Measurements from ENCODE around the gene ELOVL1. TPM values are rescaled to one million over a fixed set of nuclear protein-coding genes. Genes with fewer than 3 reads are reported as not detected.

ELOVL1 gene
- total and polyA plus RNA-seq, 4 donors: 12.8 to 50.3 (median 35.3) TPM

DNA sequence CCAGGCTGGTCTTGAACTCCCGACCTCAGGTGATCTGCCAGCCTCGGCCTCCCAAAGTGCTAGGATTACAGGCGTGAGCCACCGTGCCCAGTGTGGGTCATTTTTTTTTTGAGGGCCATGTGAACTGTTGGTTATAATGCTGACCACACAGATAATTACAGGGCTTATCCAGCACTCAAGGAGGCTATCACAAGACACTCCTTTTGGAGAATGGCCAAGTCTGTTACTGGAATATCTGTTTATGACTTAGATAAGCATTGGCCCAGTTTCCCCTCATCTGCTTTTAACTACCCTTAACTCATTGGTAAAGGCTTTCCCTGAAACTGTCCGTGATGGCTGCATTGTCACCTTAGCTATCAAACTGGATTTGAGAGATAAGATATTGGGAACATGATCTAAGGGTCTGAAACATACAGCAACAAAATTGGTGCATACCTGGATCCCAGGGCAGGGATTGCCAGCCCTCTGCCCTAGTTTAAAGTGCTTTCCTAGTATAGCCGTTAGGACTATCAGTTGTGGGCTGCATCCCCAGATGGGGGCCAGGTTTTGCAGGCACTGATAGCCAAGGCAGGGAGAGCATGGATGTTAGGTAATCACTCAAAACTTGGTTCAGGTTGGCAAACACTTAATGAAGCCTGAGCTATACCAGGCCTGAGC lies 37.5 kb upstream of the ELOVL1 start:
- WGBS: 79% methylated on average over 6 of the region's 6 CpGs
- DNase-seq (ENCODE audit: low spot score): no peak
- peaks cover 6 to 44% (median 16%) of the 10 kb centered on the region in 4 donors for H3K36me3 ChIP-seq (ENCODE audit: control insufficient read depth in 4 of 4, insufficient read depth in 3 of 4, low read depth in 1 of 4, low read length in 3 of 4)

DNA sequence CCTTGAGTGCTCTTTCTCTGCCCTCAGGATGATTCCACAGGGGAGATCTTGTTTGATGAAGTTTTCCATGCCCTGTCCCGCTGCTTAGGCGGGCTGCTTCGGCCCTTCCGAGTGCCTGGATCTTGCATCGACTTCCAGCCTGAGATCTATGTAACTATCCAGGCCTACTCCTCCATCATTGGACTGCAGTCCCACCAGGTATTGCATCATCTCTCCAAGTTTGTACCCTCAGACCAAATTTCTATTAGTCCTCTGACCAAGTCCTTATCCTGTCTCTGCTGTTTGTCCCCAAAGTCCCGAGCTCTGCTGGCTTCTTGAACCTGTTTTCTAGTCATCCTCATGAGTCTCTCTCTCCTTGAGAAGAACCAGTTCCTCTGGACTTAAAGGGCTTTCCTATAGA lies 36.5 kb upstream of the ELOVL1 start:
- H3K27me3 ChIP-seq (ENCODE audit: control insufficient read depth in 4 of 4, insufficient read depth in 4 of 4, low read length in 3 of 4): no peaks in the 10 kb centered on the region
- H3K9ac ChIP-seq (ENCODE audit: low read depth in 1 of 2, low read length in 2 of 2): no peak overlapping the region
- H3K4me3 ChIP-seq (ENCODE audit: low read depth in 1 of 3, low read length in 3 of 3): no peak overlapping the region
- 97% methylated on average over 6 of the region's 6 CpGs for WGBS
- peaks cover 6 to 42% (median 16%) of the 10 kb centered on the region in 4 donors for H3K36me3 ChIP-seq (ENCODE audit: control insufficient read depth in 4 of 4, insufficient read depth in 3 of 4, low read depth in 1 of 4, low read length in 3 of 4)
- no peak for TF ChIP-seq RAD21 (IDR thresholded peaks at IDR 0.05)
- no peaks in the 10 kb centered on the region for H3K9me3 ChIP-seq (ENCODE audit: control insufficient read depth in 4 of 4, low read length in 3 of 4)
- no peaks in the 10 kb centered on the region for H3K4me1 ChIP-seq (ENCODE audit: control insufficient read depth in 4 of 4, insufficient read depth in 4 of 4, low read length in 3 of 4)
- no peak for DNase-seq (ENCODE audit: low spot score)
- H3K27ac ChIP-seq (ENCODE audit: low read depth in 1 of 2, low read length in 2 of 2): no peak overlapping the region

More for the DNA sequence above, 37.5 kb upstream of the ELOVL1 start:
- Histone ChIP-seq H3K27me3 (ENCODE audit: control insufficient read depth in 4 of 4, insufficient read depth in 4 of 4, low read length in 3 of 4) (no peaks in the 10 kb centered on the region), H3K9ac (ENCODE audit: low read depth in 1 of 2, low read length in 2 of 2) (no peak overlapping the region), H3K27ac (ENCODE audit: low read depth in 1 of 2, low read length in 2 of 2) (no peak overlapping the region), H3K9me3 (ENCODE audit: control insufficient read depth in 4 of 4, low read length in 3 of 4) (no peaks in the 10 kb centered on the region), H3K4me3 (ENCODE audit: low read depth in 1 of 3, low read length in 3 of 3) (no peak overlapping the region), H3K4me1 (ENCODE audit: control insufficient read depth in 4 of 4, insufficient read depth in 4 of 4, low read length in 3 of 4) (no peaks in the 10 kb centered on the region)
- TF ChIP-seq NR2F2 (IDR thresholded peaks at IDR 0.05) (no peak), FOXA1 (IDR thresholded peaks at IDR 0.05) (no peak), EGR1 (IDR thresholded peaks at IDR 0.05; ENCODE audit: low read depth in 2 of 2) (no peak), HNF4A (conservative IDR thresholded peaks at IDR 0.05) (no peak)
- TF ChIP-seq, protein P1, sequence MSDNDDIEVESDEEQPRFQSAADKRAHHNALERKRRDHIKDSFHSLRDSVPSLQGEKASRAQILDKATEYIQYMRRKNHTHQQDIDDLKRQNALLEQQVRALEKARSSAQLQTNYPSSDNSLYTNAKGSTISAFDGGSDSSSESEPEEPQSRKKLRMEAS (IDR thresholded peaks at IDR 0.05): no peak

DNA sequence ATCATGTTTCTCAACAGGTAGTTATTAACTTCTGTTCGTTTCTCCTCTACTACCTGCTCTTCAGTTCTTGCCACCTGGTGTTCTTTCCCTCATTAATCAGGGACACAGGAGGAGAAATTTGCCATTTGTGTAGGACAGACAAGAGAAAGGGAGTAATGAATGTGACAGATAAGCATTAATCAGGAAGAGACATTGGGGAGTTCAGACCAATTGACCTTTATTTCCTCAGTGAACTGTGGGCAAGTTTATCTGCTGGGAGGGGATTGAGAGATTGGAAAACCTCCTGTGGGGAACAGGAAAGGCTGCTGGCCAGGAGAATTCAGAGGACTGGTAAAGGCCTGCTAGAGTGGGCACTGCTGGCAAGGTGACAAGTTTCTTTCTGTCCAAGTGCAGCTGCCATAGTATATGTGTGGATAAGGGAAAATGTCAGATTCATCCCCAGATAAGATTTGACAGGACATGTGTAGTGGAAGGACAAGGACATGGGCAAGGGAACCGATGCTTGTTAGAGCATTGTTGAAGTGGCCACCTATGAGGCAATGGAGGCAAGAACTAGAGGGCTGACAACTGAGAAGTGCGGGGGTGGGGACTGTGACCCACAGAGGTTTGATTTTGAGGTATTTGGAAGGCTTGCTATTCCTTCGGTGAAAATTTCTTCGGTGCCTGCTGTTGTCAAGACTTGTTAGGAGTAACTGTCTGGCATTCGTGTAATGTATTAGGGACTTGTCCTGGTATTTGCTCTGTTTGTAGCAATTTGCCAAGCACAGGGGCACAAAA lies 34.5 kb upstream of the ELOVL1 start:
- TF ChIP-seq, protein P1 (IDR thresholded peaks at IDR 0.05): no peak
- no peak for TF ChIP-seq HNF4G (IDR thresholded peaks at IDR 0.05)
- no peak for TF ChIP-seq RAD21 (IDR thresholded peaks at IDR 0.05)
- TF ChIP-seq, protein P2, sequence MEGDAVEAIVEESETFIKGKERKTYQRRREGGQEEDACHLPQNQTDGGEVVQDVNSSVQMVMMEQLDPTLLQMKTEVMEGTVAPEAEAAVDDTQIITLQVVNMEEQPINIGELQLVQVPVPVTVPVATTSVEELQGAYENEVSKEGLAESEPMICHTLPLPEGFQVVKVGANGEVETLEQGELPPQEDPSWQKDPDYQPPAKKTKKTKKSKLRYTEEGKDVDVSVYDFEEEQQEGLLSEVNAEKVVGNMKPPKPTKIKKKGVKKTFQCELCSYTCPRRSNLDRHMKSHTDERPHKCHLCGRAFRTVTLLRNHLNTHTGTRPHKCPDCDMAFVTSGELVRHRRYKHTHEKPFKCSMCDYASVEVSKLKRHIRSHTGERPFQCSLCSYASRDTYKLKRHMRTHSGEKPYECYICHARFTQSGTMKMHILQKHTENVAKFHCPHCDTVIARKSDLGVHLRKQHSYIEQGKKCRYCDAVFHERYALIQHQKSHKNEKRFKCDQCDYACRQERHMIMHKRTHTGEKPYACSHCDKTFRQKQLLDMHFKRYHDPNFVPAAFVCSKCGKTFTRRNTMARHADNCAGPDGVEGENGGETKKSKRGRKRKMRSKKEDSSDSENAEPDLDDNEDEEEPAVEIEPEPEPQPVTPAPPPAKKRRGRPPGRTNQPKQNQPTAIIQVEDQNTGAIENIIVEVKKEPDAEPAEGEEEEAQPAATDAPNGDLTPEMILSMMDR (IDR thresholded peaks at IDR 0.05; ENCODE audit: low read depth, low read length, missing input control): no peak
- no peak for TF ChIP-seq HNF4A (conservative IDR thresholded peaks at IDR 0.05)
- TF ChIP-seq, protein P3, sequence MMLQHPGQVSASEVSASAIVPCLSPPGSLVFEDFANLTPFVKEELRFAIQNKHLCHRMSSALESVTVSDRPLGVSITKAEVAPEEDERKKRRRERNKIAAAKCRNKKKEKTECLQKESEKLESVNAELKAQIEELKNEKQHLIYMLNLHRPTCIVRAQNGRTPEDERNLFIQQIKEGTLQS (IDR thresholded peaks at IDR 0.05): no peak
- TF ChIP-seq YY1 (IDR thresholded peaks at IDR 0.05): no peak
- TF ChIP-seq NR2F2 (IDR thresholded peaks at IDR 0.05): no peak
- no peak for TF ChIP-seq GABPA (IDR thresholded peaks at IDR 0.05 in 1 of 2, conservative IDR thresholded peaks at IDR 0.05 in 1 of 2)
- no peak for TF ChIP-seq SP1 (IDR thresholded peaks at IDR 0.05)
- TF ChIP-seq EGR1 (IDR thresholded peaks at IDR 0.05; ENCODE audit: low read depth in 2 of 2): no peak
- TF ChIP-seq, protein P4, sequence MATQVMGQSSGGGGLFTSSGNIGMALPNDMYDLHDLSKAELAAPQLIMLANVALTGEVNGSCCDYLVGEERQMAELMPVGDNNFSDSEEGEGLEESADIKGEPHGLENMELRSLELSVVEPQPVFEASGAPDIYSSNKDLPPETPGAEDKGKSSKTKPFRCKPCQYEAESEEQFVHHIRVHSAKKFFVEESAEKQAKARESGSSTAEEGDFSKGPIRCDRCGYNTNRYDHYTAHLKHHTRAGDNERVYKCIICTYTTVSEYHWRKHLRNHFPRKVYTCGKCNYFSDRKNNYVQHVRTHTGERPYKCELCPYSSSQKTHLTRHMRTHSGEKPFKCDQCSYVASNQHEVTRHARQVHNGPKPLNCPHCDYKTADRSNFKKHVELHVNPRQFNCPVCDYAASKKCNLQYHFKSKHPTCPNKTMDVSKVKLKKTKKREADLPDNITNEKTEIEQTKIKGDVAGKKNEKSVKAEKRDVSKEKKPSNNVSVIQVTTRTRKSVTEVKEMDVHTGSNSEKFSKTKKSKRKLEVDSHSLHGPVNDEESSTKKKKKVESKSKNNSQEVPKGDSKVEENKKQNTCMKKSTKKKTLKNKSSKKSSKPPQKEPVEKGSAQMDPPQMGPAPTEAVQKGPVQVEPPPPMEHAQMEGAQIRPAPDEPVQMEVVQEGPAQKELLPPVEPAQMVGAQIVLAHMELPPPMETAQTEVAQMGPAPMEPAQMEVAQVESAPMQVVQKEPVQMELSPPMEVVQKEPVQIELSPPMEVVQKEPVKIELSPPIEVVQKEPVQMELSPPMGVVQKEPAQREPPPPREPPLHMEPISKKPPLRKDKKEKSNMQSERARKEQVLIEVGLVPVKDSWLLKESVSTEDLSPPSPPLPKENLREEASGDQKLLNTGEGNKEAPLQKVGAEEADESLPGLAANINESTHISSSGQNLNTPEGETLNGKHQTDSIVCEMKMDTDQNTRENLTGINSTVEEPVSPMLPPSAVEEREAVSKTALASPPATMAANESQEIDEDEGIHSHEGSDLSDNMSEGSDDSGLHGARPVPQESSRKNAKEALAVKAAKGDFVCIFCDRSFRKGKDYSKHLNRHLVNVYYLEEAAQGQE (IDR thresholded peaks at IDR 0.05): no peak
- TF ChIP-seq TAF1 (conservative IDR thresholded peaks at IDR 0.05): no peak
- TF ChIP-seq, protein P5, sequence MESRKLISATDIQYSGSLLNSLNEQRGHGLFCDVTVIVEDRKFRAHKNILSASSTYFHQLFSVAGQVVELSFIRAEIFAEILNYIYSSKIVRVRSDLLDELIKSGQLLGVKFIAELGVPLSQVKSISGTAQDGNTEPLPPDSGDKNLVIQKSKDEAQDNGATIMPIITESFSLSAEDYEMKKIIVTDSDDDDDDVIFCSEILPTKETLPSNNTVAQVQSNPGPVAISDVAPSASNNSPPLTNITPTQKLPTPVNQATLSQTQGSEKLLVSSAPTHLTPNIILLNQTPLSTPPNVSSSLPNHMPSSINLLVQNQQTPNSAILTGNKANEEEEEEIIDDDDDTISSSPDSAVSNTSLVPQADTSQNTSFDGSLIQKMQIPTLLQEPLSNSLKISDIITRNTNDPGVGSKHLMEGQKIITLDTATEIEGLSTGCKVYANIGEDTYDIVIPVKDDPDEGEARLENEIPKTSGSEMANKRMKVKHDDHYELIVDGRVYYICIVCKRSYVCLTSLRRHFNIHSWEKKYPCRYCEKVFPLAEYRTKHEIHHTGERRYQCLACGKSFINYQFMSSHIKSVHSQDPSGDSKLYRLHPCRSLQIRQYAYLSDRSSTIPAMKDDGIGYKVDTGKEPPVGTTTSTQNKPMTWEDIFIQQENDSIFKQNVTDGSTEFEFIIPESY (IDR thresholded peaks at IDR 0.05): no peak
- no peak for TF ChIP-seq FOXA2 (IDR thresholded peaks at IDR 0.05)
- 95% methylated on average over 6 of the region's 6 CpGs for WGBS
- H3K27me3 ChIP-seq (ENCODE audit: control insufficient read depth in 4 of 4, insufficient read depth in 4 of 4, low read length in 3 of 4): no peaks in the 10 kb centered on the region
- no peak for DNase-seq (ENCODE audit: low spot score)
- no peak overlapping the region for H3K27ac ChIP-seq (ENCODE audit: low read depth in 1 of 2, low read length in 2 of 2)
- H3K4me1 ChIP-seq (ENCODE audit: control insufficient read depth in 4 of 4, insufficient read depth in 4 of 4, low read length in 3 of 4): no peaks in the 10 kb centered on the region
- no peak overlapping the region for H3K4me3 ChIP-seq (ENCODE audit: low read depth in 1 of 3, low read length in 3 of 3)
- H3K9ac ChIP-seq (ENCODE audit: low read depth in 1 of 2, low read length in 2 of 2): no peak overlapping the region
- H3K9me3 ChIP-seq (ENCODE audit: control insufficient read depth in 4 of 4, low read length in 3 of 4): no peaks in the 10 kb centered on the region
- peaks cover 6 to 30% (median 16%) of the 10 kb centered on the region in 4 donors for H3K36me3 ChIP-seq (ENCODE audit: control insufficient read depth in 4 of 4, insufficient read depth in 3 of 4, low read depth in 1 of 4, low read length in 3 of 4)
